ENCODE measurements around the gene MYO1E. TPM values are rescaled to one million over a fixed set of nuclear protein-coding genes. Genes with fewer than 3 reads are reported as not detected.

The MYO1E gene
- total and polyA plus RNA-seq, 2 of the 8 experiments (the other 6 are each of a cell fraction or from before 2014, with no cell fraction given): 19.6 to 142 TPM

DNA sequence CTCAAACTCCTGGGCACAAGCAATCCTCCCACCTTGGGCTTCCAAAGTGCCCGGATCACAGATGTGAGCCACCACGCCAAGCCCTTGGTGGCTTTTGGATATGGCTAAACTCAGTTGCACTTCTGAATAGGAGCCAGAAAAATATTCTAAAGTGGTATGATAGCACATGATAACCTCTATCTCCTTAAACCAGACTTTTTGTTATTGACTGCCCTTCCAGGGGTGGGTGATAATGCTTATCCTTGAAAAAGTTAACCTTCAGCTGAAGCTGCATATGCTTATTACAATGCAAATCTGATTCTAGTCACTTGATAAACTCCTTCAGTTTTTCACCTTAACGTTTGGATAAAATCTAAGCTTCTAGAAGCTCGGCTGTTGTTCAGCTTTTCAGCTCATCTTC lies 261.4 kb downstream of the MYO1E start (continued):
- TF ChIP-seq PHF8 (conservative IDR thresholded peaks at IDR 0.05; ENCODE audit: low read depth, low read length) (no peak), E2F6 (IDR thresholded peaks at IDR 0.05) (no peak), CEBPB (IDR thresholded peaks at IDR 0.05; ENCODE audit: low read depth, low read length) (no peak), CTCF (IDR thresholded peaks at IDR 0.05; ENCODE audit: control extremely low read depth in 1 of 3, insufficient read depth in 1 of 3, low read depth in 1 of 3, low read length in 3 of 3) (no peak), BACH1 (IDR thresholded peaks at IDR 0.05; ENCODE audit: low read length) (no peak)
